Measurements from ENCODE around the gene NKAP.

Gene NKAP

DNA sequence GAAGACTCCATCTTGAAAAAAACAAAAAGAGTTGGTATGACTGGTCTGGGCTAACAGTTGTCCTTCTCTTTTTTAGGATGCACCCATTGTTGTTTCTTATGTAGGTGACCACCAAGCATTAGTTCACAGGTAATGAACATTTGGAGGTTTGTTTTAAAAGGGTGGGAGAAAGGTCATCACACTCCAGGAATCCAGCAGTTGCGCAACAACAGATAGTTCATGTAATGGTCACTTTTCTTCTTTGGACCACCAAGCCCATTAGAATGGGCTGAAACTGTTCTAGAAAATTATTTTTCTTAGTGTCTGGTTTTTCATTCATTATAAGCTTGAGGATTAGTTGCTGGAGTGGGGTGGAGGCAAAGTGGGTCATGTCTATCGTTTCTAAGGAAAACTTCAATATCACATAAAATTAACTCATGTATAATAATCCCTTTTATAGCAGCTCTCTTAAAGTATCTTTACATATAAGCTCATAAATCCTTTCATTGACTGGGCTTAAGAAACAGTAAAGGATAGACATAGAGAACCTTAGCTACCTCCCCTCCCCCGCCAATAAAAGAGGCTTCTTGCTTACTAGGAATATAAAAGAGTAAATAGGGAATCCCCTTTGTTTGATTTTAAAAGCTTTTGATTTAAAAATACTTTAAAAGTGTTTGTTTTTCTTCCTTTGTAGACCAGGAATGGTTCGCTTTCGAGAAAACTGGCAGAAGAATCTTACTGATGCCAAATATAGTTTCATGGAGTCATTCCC, 23.5 kb downstream of the NKAP start:
- Histone ChIP-seq H3K79me2 (ENCODE audit: control insufficient read depth, insufficient read depth, low read length) (no peaks in the 10 kb centered on the region), H3K4ac (ENCODE audit: low read depth, low read length) (no peak overlapping the region), H3K4me3 (ENCODE audit: low read length) (no peak overlapping the region), H4K8ac (ENCODE audit: low read depth, low read length) (no peak overlapping the region), H3K18ac (ENCODE audit: low read length) (no peak overlapping the region), H2BK15ac (replicated peaks; ENCODE audit: low read depth) (no peak overlapping the region), H3K27ac (ENCODE audit: low read depth, low read length) (no peak overlapping the region), H3K4me1 (ENCODE audit: control insufficient read depth, low read depth, low read length) (no peaks in the 10 kb centered on the region), H3K36me3 (ENCODE audit: control insufficient read depth, insufficient read depth, low read length) (no peaks in the 10 kb centered on the region), H3K79me1 (ENCODE audit: low read length) (no peaks in the 10 kb centered on the region), H3K56ac (ENCODE audit: low read length) (no peak overlapping the region), H3K23ac (ENCODE audit: low read length) (no peak overlapping the region), H2AK5ac (ENCODE audit: low read length) (no peak overlapping the region), H2BK5ac (ENCODE audit: low read length) (no peak overlapping the region), H2BK120ac (ENCODE audit: low read depth, low read length) (no peak overlapping the region), H3K27me3 (ENCODE audit: insufficient read depth, low read length, poor library complexity) (no peaks in the 10 kb centered on the region), H3K9ac (ENCODE audit: low read length) (no peak overlapping the region), H3K4me2 (ENCODE audit: low read length) (no peak overlapping the region), H4K5ac (ENCODE audit: low read length) (no peak overlapping the region)
- DNase-seq: no peak
- WGBS (ENCODE audit: extremely low coverage, insufficient coverage, low lambda C conversion rate): no CpG with 5 or more reads among the region's 5 CpGs

DNA sequence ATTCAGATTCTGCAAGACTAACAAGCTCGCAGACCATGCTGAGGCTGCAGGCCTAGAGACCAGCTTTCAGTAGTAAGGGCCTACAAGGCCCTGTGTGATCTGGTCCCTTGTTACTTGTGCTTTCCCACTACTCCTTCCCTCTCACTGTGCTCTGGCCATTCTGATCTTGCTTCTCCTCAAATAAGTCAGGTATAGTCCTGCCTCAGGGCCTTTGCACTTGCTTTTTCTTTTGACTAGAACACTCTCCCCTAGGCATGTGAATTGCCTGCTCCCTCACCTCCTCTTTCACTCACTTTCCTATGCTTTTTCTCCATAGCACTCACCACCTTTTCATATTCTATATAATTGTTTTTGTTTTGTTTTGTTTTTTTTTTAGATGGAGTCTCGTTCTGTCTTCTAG, 25.7 kb downstream of the NKAP start:
- H3K9ac ChIP-seq (ENCODE audit: low read length): no peak overlapping the region
- no peak overlapping the region for H2BK120ac ChIP-seq (ENCODE audit: low read depth, low read length)
- no peak overlapping the region for H3K23ac ChIP-seq (ENCODE audit: low read length)
- H3K27ac ChIP-seq (ENCODE audit: low read depth, low read length): no peak overlapping the region
- H4K5ac ChIP-seq (ENCODE audit: low read length): no peak overlapping the region
- no peaks in the 10 kb centered on the region for H3K4me1 ChIP-seq (ENCODE audit: control insufficient read depth, low read depth, low read length)
- no CpG with 5 or more reads among the region's 2 CpGs for WGBS (ENCODE audit: extremely low coverage, insufficient coverage, low lambda C conversion rate)
- no peak overlapping the region for H2AK5ac ChIP-seq (ENCODE audit: low read length)
- no peaks in the 10 kb centered on the region for H3K79me2 ChIP-seq (ENCODE audit: control insufficient read depth, insufficient read depth, low read length)
- no peak overlapping the region for H3K56ac ChIP-seq (ENCODE audit: low read length)
- no peak for DNase-seq
- no peak overlapping the region for H2BK5ac ChIP-seq (ENCODE audit: low read length)
- no peak overlapping the region for H4K8ac ChIP-seq (ENCODE audit: low read depth, low read length)
- no peak overlapping the region for H3K4me2 ChIP-seq (ENCODE audit: low read length)
- no peaks in the 10 kb centered on the region for H3K36me3 ChIP-seq (ENCODE audit: control insufficient read depth, insufficient read depth, low read length)
- H3K18ac ChIP-seq (ENCODE audit: low read length): no peak overlapping the region
- H3K27me3 ChIP-seq (ENCODE audit: insufficient read depth, low read length, poor library complexity): no peaks in the 10 kb centered on the region
- H2BK15ac ChIP-seq (replicated peaks; ENCODE audit: low read depth): no peak overlapping the region
- H3K4ac ChIP-seq (ENCODE audit: low read depth, low read length): no peak overlapping the region
- H3K4me3 ChIP-seq (ENCODE audit: low read length): no peak overlapping the region
- H3K79me1 ChIP-seq (ENCODE audit: low read length): no peaks in the 10 kb centered on the region

DNA sequence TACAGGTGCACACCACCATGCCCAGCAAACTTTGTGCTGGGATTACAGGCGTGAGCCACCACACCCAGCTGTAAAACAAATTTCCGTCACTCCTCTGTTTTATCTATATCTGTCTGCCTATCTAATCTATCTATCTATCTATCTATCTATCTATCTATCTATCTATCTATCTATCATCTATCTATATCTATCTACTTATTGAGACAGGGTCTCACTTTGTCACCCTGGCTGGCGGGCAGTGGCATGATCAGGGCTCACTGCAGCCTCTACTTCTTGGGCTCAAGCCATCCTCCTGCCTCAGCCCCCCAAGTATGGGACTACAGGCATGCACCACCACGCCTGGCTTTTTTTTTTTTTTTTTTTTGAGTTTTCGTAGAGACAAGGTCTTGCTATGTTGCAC, 27.2 kb downstream of the NKAP start:
- Histone ChIP-seq H3K23ac (ENCODE audit: low read length) (no peak overlapping the region), H4K5ac (ENCODE audit: low read length) (no peak overlapping the region), H3K27ac (ENCODE audit: low read depth, low read length) (no peak overlapping the region), H3K4me3 (ENCODE audit: low read length) (no peak overlapping the region), H2BK15ac (replicated peaks; ENCODE audit: low read depth) (no peak overlapping the region), H3K56ac (ENCODE audit: low read length) (no peak overlapping the region), H2AK5ac (ENCODE audit: low read length) (no peak overlapping the region), H3K18ac (ENCODE audit: low read length) (no peak overlapping the region), H3K4me1 (ENCODE audit: control insufficient read depth, low read depth, low read length) (no peaks in the 10 kb centered on the region), H3K9ac (ENCODE audit: low read length) (no peak overlapping the region), H3K79me1 (ENCODE audit: low read length) (no peaks in the 10 kb centered on the region), H3K4me2 (ENCODE audit: low read length) (no peak overlapping the region), H2BK5ac (ENCODE audit: low read length) (no peak overlapping the region), H4K8ac (ENCODE audit: low read depth, low read length) (no peak overlapping the region), H3K4ac (ENCODE audit: low read depth, low read length) (no peak overlapping the region), H3K79me2 (ENCODE audit: control insufficient read depth, insufficient read depth, low read length) (no peaks in the 10 kb centered on the region), H3K36me3 (ENCODE audit: control insufficient read depth, insufficient read depth, low read length) (no peaks in the 10 kb centered on the region), H2BK120ac (ENCODE audit: low read depth, low read length) (no peak overlapping the region), H3K27me3 (ENCODE audit: insufficient read depth, low read length, poor library complexity) (no peaks in the 10 kb centered on the region)
- no CpG with 5 or more reads among the region's 5 CpGs for WGBS (ENCODE audit: extremely low coverage, insufficient coverage, low lambda C conversion rate)
- DNase-seq: no peak

DNA sequence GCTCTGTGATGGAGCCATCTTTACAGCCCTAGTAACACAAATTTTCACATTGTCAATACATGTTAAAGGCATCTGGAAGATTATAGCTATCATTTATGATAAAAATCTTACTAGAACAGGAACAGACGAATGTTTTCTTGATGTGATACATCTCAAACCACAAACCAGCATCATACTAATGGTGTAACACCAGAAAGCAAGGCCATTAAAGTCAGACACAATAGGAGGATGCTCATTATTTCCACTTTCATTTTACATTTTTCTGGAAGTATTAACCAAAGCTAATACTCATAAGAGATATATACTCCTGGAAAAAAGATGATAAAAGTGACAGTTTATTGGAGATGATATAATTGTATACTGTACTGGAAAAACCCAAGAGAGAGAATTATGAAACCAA, 42.6 kb downstream of the NKAP start:
- Histone ChIP-seq H3K23ac (ENCODE audit: low read length) (no peak overlapping the region), H3K4me3 (ENCODE audit: low read length) (no peak overlapping the region), H3K79me2 (ENCODE audit: control insufficient read depth, insufficient read depth, low read length) (no peaks in the 10 kb centered on the region), H3K36me3 (ENCODE audit: control insufficient read depth, insufficient read depth, low read length) (no peaks in the 10 kb centered on the region), H2AK5ac (ENCODE audit: low read length) (no peak overlapping the region), H3K56ac (ENCODE audit: low read length) (no peak overlapping the region), H3K79me1 (ENCODE audit: low read length) (no peaks in the 10 kb centered on the region), H3K18ac (ENCODE audit: low read length) (no peak overlapping the region), H4K5ac (ENCODE audit: low read length) (no peak overlapping the region), H3K27ac (ENCODE audit: low read depth, low read length) (no peak overlapping the region), H2BK15ac (replicated peaks; ENCODE audit: low read depth) (no peak overlapping the region), H2BK5ac (ENCODE audit: low read length) (no peak overlapping the region), H4K8ac (ENCODE audit: low read depth, low read length) (no peak overlapping the region), H3K4me2 (ENCODE audit: low read length) (no peak overlapping the region), H3K4me1 (ENCODE audit: control insufficient read depth, low read depth, low read length) (no peaks in the 10 kb centered on the region), H3K27me3 (ENCODE audit: insufficient read depth, low read length, poor library complexity) (no peaks in the 10 kb centered on the region), H2BK120ac (ENCODE audit: low read depth, low read length) (no peak overlapping the region), H3K9ac (ENCODE audit: low read length) (no peak overlapping the region), H3K4ac (ENCODE audit: low read depth, low read length) (no peak overlapping the region)
- no CpG with 5 or more reads among the region's 1 CpG for WGBS (ENCODE audit: extremely low coverage, insufficient coverage, low lambda C conversion rate)
- DNase-seq: no peak

DNA sequence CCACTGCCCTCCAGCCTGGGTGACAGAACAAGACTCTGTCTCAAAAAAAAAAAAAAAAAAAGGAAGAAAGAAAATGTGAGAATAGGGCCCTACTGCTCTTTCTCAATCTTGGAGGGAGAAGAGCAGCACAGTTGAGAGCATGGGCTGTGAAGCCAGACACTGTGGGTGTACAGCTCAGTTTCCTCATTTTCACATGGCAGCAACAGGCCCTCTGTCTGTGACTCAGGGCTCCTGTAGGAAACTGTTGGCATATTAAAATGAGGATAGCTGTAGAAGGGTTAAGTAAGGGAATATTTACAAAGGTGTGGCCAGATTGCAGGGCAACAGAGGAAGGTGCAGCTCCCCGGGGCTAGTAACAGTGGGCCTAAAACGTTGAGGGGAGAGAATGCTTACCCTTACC, 44.4 kb downstream of the NKAP start:
- no peak overlapping the region for H3K4me2 ChIP-seq (ENCODE audit: low read length)
- no peak for DNase-seq
- H3K4me3 ChIP-seq (ENCODE audit: low read length): no peak overlapping the region
- no peaks in the 10 kb centered on the region for H3K36me3 ChIP-seq (ENCODE audit: control insufficient read depth, insufficient read depth, low read length)
- H3K4ac ChIP-seq (ENCODE audit: low read depth, low read length): no peak overlapping the region
- no peaks in the 10 kb centered on the region for H3K79me1 ChIP-seq (ENCODE audit: low read length)
- H4K5ac ChIP-seq (ENCODE audit: low read length): no peak overlapping the region
- no peak overlapping the region for H3K18ac ChIP-seq (ENCODE audit: low read length)
- no peak overlapping the region for H3K56ac ChIP-seq (ENCODE audit: low read length)
- H3K9ac ChIP-seq (ENCODE audit: low read length): no peak overlapping the region
- no peaks in the 10 kb centered on the region for H3K79me2 ChIP-seq (ENCODE audit: control insufficient read depth, insufficient read depth, low read length)
- no peak overlapping the region for H2BK5ac ChIP-seq (ENCODE audit: low read length)
- H2BK15ac ChIP-seq (replicated peaks; ENCODE audit: low read depth): no peak overlapping the region
- H3K27me3 ChIP-seq (ENCODE audit: insufficient read depth, low read length, poor library complexity): no peaks in the 10 kb centered on the region
- H2BK120ac ChIP-seq (ENCODE audit: low read depth, low read length): no peak overlapping the region
- no peak overlapping the region for H4K8ac ChIP-seq (ENCODE audit: low read depth, low read length)
- no peak overlapping the region for H3K27ac ChIP-seq (ENCODE audit: low read depth, low read length)
- no peak overlapping the region for H2AK5ac ChIP-seq (ENCODE audit: low read length)
- no CpG with 5 or more reads among the region's 2 CpGs for WGBS (ENCODE audit: extremely low coverage, insufficient coverage, low lambda C conversion rate)
- no peak overlapping the region for H3K23ac ChIP-seq (ENCODE audit: low read length)
- no peaks in the 10 kb centered on the region for H3K4me1 ChIP-seq (ENCODE audit: control insufficient read depth, low read depth, low read length)

DNA sequence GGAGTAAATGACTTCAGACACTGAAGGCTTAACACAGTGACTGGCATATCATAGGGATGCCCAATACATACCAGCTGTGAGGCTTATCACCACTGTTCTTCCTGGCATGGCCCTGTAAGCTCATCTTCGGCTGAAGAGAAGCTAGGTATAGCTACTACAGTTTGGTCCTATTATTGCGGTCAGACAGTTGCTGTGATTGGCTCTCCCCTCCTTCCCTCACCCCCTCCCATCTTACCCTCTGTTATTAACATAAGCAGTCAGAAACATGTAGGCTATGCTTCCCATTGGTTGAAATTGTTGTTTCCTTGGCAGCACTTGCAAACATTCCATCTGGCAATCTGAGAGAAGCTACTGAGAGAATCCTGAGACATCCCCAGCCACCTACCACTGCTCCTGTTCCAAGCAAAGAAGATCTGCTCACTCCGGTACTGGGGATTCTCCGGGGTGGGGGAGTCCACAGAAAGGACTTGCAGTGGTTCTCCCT, 47.7 kb downstream of the NKAP start, which contains the start of gene AKAP14:
Gene AKAP14, plus strand, starts transcription at position 51 of the 484 bp plus-strand sequence. CDS start 7,331 bp downstream, outside the sequence.
- no peak within 1 kb of the TSS for H3K4me3 ChIP-seq (ENCODE audit: low read length)
- H3K56ac ChIP-seq (ENCODE audit: low read length): no peak within 1 kb of the TSS
- no peak within 1 kb of the TSS for H3K4ac ChIP-seq (ENCODE audit: low read depth, low read length)
- DNase-seq: peak; percentile 74
- H3K79me2 ChIP-seq (ENCODE audit: control insufficient read depth, insufficient read depth, low read length): no peaks in the 10 kb centered on the region
- no peaks in the 10 kb centered on the region for H3K36me3 ChIP-seq (ENCODE audit: control insufficient read depth, insufficient read depth, low read length)
- no peak within 1 kb of the TSS for H2BK120ac ChIP-seq (ENCODE audit: low read depth, low read length)
- H3K9ac ChIP-seq (ENCODE audit: low read length): no peak within 1 kb of the TSS
- no peaks in the 10 kb centered on the region for H3K79me1 ChIP-seq (ENCODE audit: low read length)
- H4K5ac ChIP-seq (ENCODE audit: low read length): no peak within 1 kb of the TSS
- H3K18ac ChIP-seq (ENCODE audit: low read length): no peak within 1 kb of the TSS
- no peaks in the 10 kb centered on the region for H3K27me3 ChIP-seq (ENCODE audit: insufficient read depth, low read length, poor library complexity)
- no peak within 1 kb of the TSS for H2BK15ac ChIP-seq (replicated peaks; ENCODE audit: low read depth)
- no CpG with 5 or more reads among the region's 4 CpGs for WGBS (ENCODE audit: extremely low coverage, insufficient coverage, low lambda C conversion rate)
- no peak within 1 kb of the TSS for H3K23ac ChIP-seq (ENCODE audit: low read length)
- H3K4me1 ChIP-seq (ENCODE audit: control insufficient read depth, low read depth, low read length): no peaks in the 10 kb centered on the region
- no peak within 1 kb of the TSS for H3K4me2 ChIP-seq (ENCODE audit: low read length)
- H2AK5ac ChIP-seq (ENCODE audit: low read length): no peak within 1 kb of the TSS
- no peak within 1 kb of the TSS for H3K27ac ChIP-seq (ENCODE audit: low read depth, low read length)
- H4K8ac ChIP-seq (ENCODE audit: low read depth, low read length): no peak within 1 kb of the TSS
- H2BK5ac ChIP-seq (ENCODE audit: low read length): no peak within 1 kb of the TSS
